ENCODE data around the gene APP. TPM values are rescaled to one million over a fixed set of nuclear protein-coding genes. Genes with fewer than 3 reads are reported as not detected.

The APP gene
- total RNA-seq, 1 donor: 373 TPM

GRCh38 chr21:26079366-26079765 is 91.2 kb downstream of the APP start:
- H3K4me1 ChIP-seq (ENCODE audit: insufficient read depth, low read length): peaks cover 4% of the 10 kb centered on the region
- no peak overlapping the region for H3K4me3 ChIP-seq (ENCODE audit: insufficient read depth, low read length)
- TF ChIP-seq CTCF (IDR thresholded peaks at IDR 0.05; ENCODE audit: extremely low read depth, low read depth, low read length): no peak
- H2AFZ ChIP-seq (ENCODE audit: low read length): no peak overlapping the region
- H3K36me3 ChIP-seq (ENCODE audit: insufficient read depth, low read length): no peaks in the 10 kb centered on the region
- peak overlapping the region; percentile 63 for H3K27ac ChIP-seq (ENCODE audit: low read depth, low read length)
- H3K27me3 ChIP-seq (ENCODE audit: insufficient read depth, low read length): no peaks in the 10 kb centered on the region
- H3K79me2 ChIP-seq (ENCODE audit: insufficient read depth, low read length): peaks cover 65% of the 10 kb centered on the region
- no peaks in the 10 kb centered on the region for H3K9me3 ChIP-seq (ENCODE audit: low read depth, low read length)
- H3K4me2 ChIP-seq (ENCODE audit: insufficient read depth, low read length): peak overlapping the region; percentile 51
- DNase-seq (ENCODE audit: insufficient read length, low spot score, missing footprints): no peak
- no peaks in the 10 kb centered on the region for H4K20me1 ChIP-seq (ENCODE audit: insufficient read depth, low read length)

GRCh38 chr21:26077521-26077920 is 93.0 kb downstream of the APP start:
- TF ChIP-seq CTCF (IDR thresholded peaks at IDR 0.05; ENCODE audit: extremely low read depth, low read depth, low read length): no peak
- Histone ChIP-seq H3K27me3 (ENCODE audit: insufficient read depth, low read length) (no peaks in the 10 kb centered on the region), H3K4me3 (ENCODE audit: insufficient read depth, low read length) (no peak overlapping the region), H3K4me2 (ENCODE audit: insufficient read depth, low read length) (no peak overlapping the region), H3K79me2 (ENCODE audit: insufficient read depth, low read length) (peaks cover 67% of the 10 kb centered on the region), H2AFZ (ENCODE audit: low read length) (no peak overlapping the region), H3K27ac (ENCODE audit: low read depth, low read length) (no peak overlapping the region), H3K36me3 (ENCODE audit: insufficient read depth, low read length) (no peaks in the 10 kb centered on the region), H3K4me1 (ENCODE audit: insufficient read depth, low read length) (peaks cover 16% of the 10 kb centered on the region), H3K9me3 (ENCODE audit: low read depth, low read length) (no peaks in the 10 kb centered on the region), H4K20me1 (ENCODE audit: insufficient read depth, low read length) (no peaks in the 10 kb centered on the region)
- DNase-seq (ENCODE audit: insufficient read length, low spot score, missing footprints): no peak

- H3K36me3 ChIP-seq (ENCODE audit: insufficient read depth, low read length): no peaks in the 10 kb centered on the region
- H3K27me3 ChIP-seq (ENCODE audit: insufficient read depth, low read length): no peaks in the 10 kb centered on the region
- H3K79me2 ChIP-seq (ENCODE audit: insufficient read depth, low read length): peaks cover 87% of the 10 kb centered on the region
- H2AFZ ChIP-seq (ENCODE audit: low read length): no peak overlapping the region
- H3K9me3 ChIP-seq (ENCODE audit: low read depth, low read length): no peaks in the 10 kb centered on the region
- no peak for TF ChIP-seq CTCF (IDR thresholded peaks at IDR 0.05; ENCODE audit: extremely low read depth, low read depth, low read length)
- H3K4me2 ChIP-seq (ENCODE audit: insufficient read depth, low read length): peak overlapping the region; percentile 43
- peaks cover 31% of the 10 kb centered on the region for H3K4me1 ChIP-seq (ENCODE audit: insufficient read depth, low read length)
- DNase-seq (ENCODE audit: insufficient read length, low spot score, missing footprints): peak; percentile 91
- H4K20me1 ChIP-seq (ENCODE audit: insufficient read depth, low read length): peaks cover 14% of the 10 kb centered on the region
- H3K27ac ChIP-seq (ENCODE audit: low read depth, low read length): peak overlapping the region; percentile 71
- H3K4me3 ChIP-seq (ENCODE audit: insufficient read depth, low read length): no peak overlapping the region
Measured at GRCh38 chr21:26072666-26073615, 97.6 kb downstream of the APP start.

DNA sequence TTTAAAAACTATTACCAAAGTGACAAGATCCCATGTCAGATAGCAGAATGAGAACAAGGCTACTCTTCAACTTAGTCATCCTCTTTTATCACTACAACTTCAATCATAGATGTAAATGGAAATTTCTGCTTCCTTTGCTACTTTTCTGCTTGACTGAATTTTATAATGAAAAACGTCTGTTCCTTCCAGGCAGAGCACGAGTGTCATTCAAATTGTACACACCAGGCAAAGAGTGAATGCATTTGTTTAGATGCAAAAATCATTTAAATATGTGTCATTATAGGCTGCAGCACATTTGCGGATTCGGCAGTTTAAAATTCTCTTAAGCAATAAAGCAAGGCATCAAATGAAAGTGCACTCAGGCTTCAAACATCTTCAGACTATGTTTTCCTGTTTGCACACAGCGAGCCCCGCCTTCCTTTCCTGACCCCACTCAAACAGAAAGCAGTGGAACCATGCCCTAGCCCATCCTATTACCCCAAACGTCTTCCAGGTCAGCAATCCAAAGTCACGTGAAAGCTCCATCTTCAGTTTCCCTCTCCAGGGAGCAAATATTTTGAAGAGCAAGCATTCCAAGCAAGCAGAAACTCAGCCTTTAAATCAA is 99.6 kb downstream of the APP start:
- H3K4me3 ChIP-seq (ENCODE audit: insufficient read depth, low read length): peak overlapping the region; percentile 63
- H3K79me2 ChIP-seq (ENCODE audit: insufficient read depth, low read length): peaks cover 87% of the 10 kb centered on the region
- peak overlapping the region; percentile 75 for H2AFZ ChIP-seq (ENCODE audit: low read length)

More for the DNA sequence above, 99.6 kb downstream of the APP start:
- H3K9me3 ChIP-seq (ENCODE audit: low read depth, low read length): no peaks in the 10 kb centered on the region
- no peak for DNase-seq (ENCODE audit: insufficient read length, low spot score, missing footprints)
- H3K27me3 ChIP-seq (ENCODE audit: insufficient read depth, low read length): no peaks in the 10 kb centered on the region
- H3K27ac ChIP-seq (ENCODE audit: low read depth, low read length): peak overlapping the region; percentile 66
- TF ChIP-seq CTCF (IDR thresholded peaks at IDR 0.05; ENCODE audit: extremely low read depth, low read depth, low read length): no peak
- peaks cover 14% of the 10 kb centered on the region for H4K20me1 ChIP-seq (ENCODE audit: insufficient read depth, low read length)
- H3K4me2 ChIP-seq (ENCODE audit: insufficient read depth, low read length): peak overlapping the region; percentile 91
- H3K4me1 ChIP-seq (ENCODE audit: insufficient read depth, low read length): peaks cover 31% of the 10 kb centered on the region
- H3K36me3 ChIP-seq (ENCODE audit: insufficient read depth, low read length): no peaks in the 10 kb centered on the region

Data from osteoblast (primary cell).